CD8-positive, alpha-beta memory T cell (primary cell): Measurements from ENCODE around the gene STX10. TPM values are rescaled to one million over a fixed set of nuclear protein-coding genes. Genes with fewer than 3 reads are reported as not detected.
A peak's percentile ranks its signal among the peaks of the same experiment; 100 is the strongest.
"Not testable (repeated sequence)": the region's sequence is repeated elsewhere in the genome, so short reads cannot be mapped to it uniquely, and the experiment has no call there.

ENCODE experiments used
- CTCF ChIA-PET: fragments of 350-600 bp; sonication (Branson Sonifier 250); formaldehyde crosslinking; loops from one replicate; lab custom pipeline; 2021; ENCODE audit warnings: antibody characterized with exemption; lab: Charles Lee
- POLR2A ChIA-PET: fragments of 350-600 bp; sonication (Branson Sonifier 250); formaldehyde crosslinking; loops from one replicate; lab custom pipeline; 2021; ENCODE audit warnings: antibody characterized with exemption; lab: Charles Lee
- DNase-seq, 5 donors: peaks; one replicate each; pipeline versions ENCODE4 v3.0.0 to v3.0.0-alpha.2; 2020 to 2022; ENCODE audit warnings: mixed read lengths in 1 of 5
- H3K27ac ChIP-seq: one replicate; pipeline ENCODE4 v1.7.0; 2013; ENCODE audit warnings: low read depth, mild to moderate bottlenecking, low read length, moderate library complexity
- H3K27me3 ChIP-seq: 2 replicates; pipeline ENCODE4 v1.7.0; 2013; ENCODE audit warnings: low read length, mild to moderate bottlenecking; ENCODE audit not compliant: insufficient read depth, poor library complexity, severe bottlenecking
- H3K36me3 ChIP-seq: 2 replicates; pipeline ENCODE4 v1.7.0; 2013; ENCODE audit warnings: mild to moderate bottlenecking, low read length, moderate library complexity; ENCODE audit not compliant: insufficient read depth
- H3K4me1 ChIP-seq: 2 replicates; pipeline ENCODE4 v1.7.0; 2013; ENCODE audit warnings: mild to moderate bottlenecking, low read length, moderate library complexity; ENCODE audit not compliant: insufficient read depth
- H3K4me3 ChIP-seq: 2 replicates; pipeline ENCODE4 v1.7.0; 2013; ENCODE audit warnings: mild to moderate bottlenecking, low read length
- H3K9me3 ChIP-seq: 2 replicates; pipeline ENCODE4 v1.7.0; 2013; ENCODE audit warnings: mild to moderate bottlenecking, low read length
- H3K27ac Mint-ChIP-seq, 8 donors: one replicate each; pipeline ENCODE4 v1.8.0; 2020 to 2021; ENCODE audit warnings: mixed read lengths in 8 of 8, mild to moderate bottlenecking in 6 of 8, inconsistent platforms in 3 of 8, moderate library complexity in 3 of 8
- H3K27me3 Mint-ChIP-seq, 2 donors: one replicate each; pipeline ENCODE4 v1.8.0; 2020 to 2021; ENCODE audit warnings: mixed read lengths in 2 of 2, mild to moderate bottlenecking in 1 of 2, moderate library complexity in 1 of 2
- H3K36me3 Mint-ChIP-seq, 3 donors: one replicate each; pipeline ENCODE4 v1.8.0; 2020 to 2021; ENCODE audit warnings: mixed read lengths in 3 of 3, inconsistent platforms in 1 of 3, mild to moderate bottlenecking in 1 of 3
- H3K4me1 Mint-ChIP-seq, 3 donors: one replicate each; pipeline ENCODE4 v1.8.0; 2020 to 2021; ENCODE audit warnings: mixed read lengths in 3 of 3, inconsistent platforms in 1 of 3, mild to moderate bottlenecking in 1 of 3
- H3K4me3 Mint-ChIP-seq, 7 donors: one replicate each; pipeline ENCODE4 v1.8.0; 2020 to 2021; ENCODE audit warnings: mixed read lengths in 7 of 7, mild to moderate bottlenecking in 6 of 7, moderate library complexity in 4 of 7, inconsistent platforms in 2 of 7
- H3K9me3 Mint-ChIP-seq, 5 donors: one replicate each; pipeline ENCODE4 v1.8.0; 2020 to 2022; ENCODE audit warnings: mixed read lengths in 5 of 5, mild to moderate bottlenecking in 3 of 5, moderate library complexity in 2 of 5, inconsistent platforms in 1 of 5
- polyA plus RNA-seq: library from polyadenylated mRNA; unstranded; fragments of 300-500 nt; fragmentation: Illumina TruSeq; gene quantifications from one replicate; pipeline ENCODE4 v1.2.3, GENCODE V29; 2021
- total RNA-seq, 2 experiments: library from RNA; stranded (reverse); gene quantifications; one replicate each; pipeline ENCODE4 v1.2.3, GENCODE V29; 2021

Gene STX10
- total and polyA plus RNA-seq, 3 experiments from 2014 or later: 58.7 to 63.7 (median 60.9) TPM

GRCh38 chr19:13172346-13173138 is 22.4 kb upstream of the STX10 start:
- peak; percentile 64 to 91 (median 68) for DNase-seq
- Mint-ChIP-seq H3K4me3 (peak overlapping the region; percentile 82 to 92 (median 87)), H3K36me3 (peaks cover 0 to 2% (median 0%) of the 10 kb centered on the region in 3 donors), H3K27ac (peak overlapping the region; percentile 95 to 98 (median 97)), H3K9me3 (no peaks in the 10 kb centered on the region), H3K27me3 (no peaks in the 10 kb centered on the region), H3K4me1 (peaks cover 49 to 67% (median 54%) of the 10 kb centered on the region in 3 donors)
- no peaks in the 10 kb centered on the region for H3K27me3 ChIP-seq
- peak overlapping the region; percentile 51 for H3K4me3 ChIP-seq
- peaks cover 63% of the 10 kb centered on the region for H3K4me1 ChIP-seq
- no peaks in the 10 kb centered on the region for H3K9me3 ChIP-seq
- CTCF ChIA-PET: interaction anchor here (0.9 to 1.2 kb wide), 3 partner anchors 10 to 23 kb away, joined by 3 to 5 read pairs (median 5); no protein-coding TSS in a partner anchor
- peak overlapping the region; percentile 39 for H3K27ac ChIP-seq
- no peaks in the 10 kb centered on the region for H3K36me3 ChIP-seq
- POLR2A ChIA-PET: interaction anchor here (1.6 to 6.2 kb wide), 3 partner anchors 10 to 20 kb away, joined by 4 to 27 read pairs (median 16); no protein-coding TSS in a partner anchor

- Mint-ChIP-seq H3K9me3 (no peaks in the 10 kb centered on the region), H3K4me3 (peak overlapping the region in 6 of 7 donors; percentile 9 to 88 (median 64)), H3K27me3 (peaks cover 0 to 3% of the 10 kb centered on the region in 2 donors), H3K27ac (peak overlapping the region; percentile 67 to 98 (median 91)), H3K36me3 (peaks cover 0 to 2% (median 0%) of the 10 kb centered on the region in 3 donors), H3K4me1 (peaks cover 57 to 76% (median 68%) of the 10 kb centered on the region in 3 donors)
- ChIA-PET CTCF (interaction anchor here (1.1 to 5.8 kb wide), 5 partner anchors 10 to 24 kb away, joined by 3 to 44 read pairs (median 3); partner anchors contain the start of genes IER2 and STX10), POLR2A (interaction anchor here (2.4 to 9.0 kb wide), 3 partner anchors 11 to 19 kb away, joined by 10 to 129 read pairs (median 27); no protein-coding TSS in a partner anchor)
- H3K27ac ChIP-seq: no peak overlapping the region
- peaks cover 77% of the 10 kb centered on the region for H3K4me1 ChIP-seq
- H3K36me3 ChIP-seq: no peaks in the 10 kb centered on the region
- H3K4me3 ChIP-seq: no peak overlapping the region
- H3K9me3 ChIP-seq: no peaks in the 10 kb centered on the region
- DNase-seq: no peak
- H3K27me3 ChIP-seq: no peaks in the 10 kb centered on the region
These were observed 21.0 kb upstream of the STX10 start for GRCh38 chr19:13171146-13171545.

- ChIA-PET POLR2A (interaction anchor here (2.4 to 9.0 kb wide), 3 partner anchors 12 to 17 kb away, joined by 10 to 129 read pairs (median 27); no protein-coding TSS in a partner anchor), CTCF (interaction anchor here (0.8 to 8.4 kb wide), 8 partner anchors 12 to 204 kb away, joined by 3 to 73 read pairs (median 4); partner anchors contain the start of genes IER2 and STX10)
- Histone ChIP-seq H3K9me3 (no peaks in the 10 kb centered on the region), H3K27ac (no peak overlapping the region), H3K27me3 (no peaks in the 10 kb centered on the region), H3K4me1 (peaks cover 91% of the 10 kb centered on the region), H3K36me3 (no peaks in the 10 kb centered on the region), H3K4me3 (no peak overlapping the region)
- peak overlapping the region; percentile 77 to 99 (median 98) for H3K27ac Mint-ChIP-seq
- peaks cover 0 to 2% (median 0%) of the 10 kb centered on the region in 3 donors for H3K36me3 Mint-ChIP-seq
- peaks cover 63 to 87% (median 82%) of the 10 kb centered on the region in 3 donors for H3K4me1 Mint-ChIP-seq
- peaks cover 0 to 3% of the 10 kb centered on the region in 2 donors for H3K27me3 Mint-ChIP-seq
- no peak for DNase-seq
- peak overlapping the region in 6 of 7 donors; percentile 47 to 95 (median 65) for H3K4me3 Mint-ChIP-seq
- H3K9me3 Mint-ChIP-seq: no peaks in the 10 kb centered on the region
These were observed 19.6 kb upstream of the STX10 start for GRCh38 chr19:13169769-13170168.

GRCh38 chr19:13166151-13166550 is 16.0 kb upstream of the STX10 start:
- not testable (repeated sequence) for H3K27me3 ChIP-seq, H3K36me3 Mint-ChIP-seq, H3K9me3 Mint-ChIP-seq, H3K9me3 ChIP-seq, H3K27ac ChIP-seq, H3K27me3 Mint-ChIP-seq, H3K4me3 ChIP-seq, DNase-seq, H3K36me3 ChIP-seq
- CTCF ChIA-PET: interaction anchor here (2.3 to 8.4 kb wide), 3 partner anchors 10 to 29 kb away, joined by 9 to 73 read pairs (median 44); no protein-coding TSS in a partner anchor
- Mint-ChIP-seq H3K4me1 (peaks cover 63 to 92% (median 88%) of the 10 kb centered on the region in 3 donors), H3K27ac (peak overlapping the region; percentile 10 to 99 (median 98)), H3K4me3 (peak overlapping the region in 2 of 7 donors; percentile 13 to 24)
- peaks cover 95% of the 10 kb centered on the region for H3K4me1 ChIP-seq
- POLR2A ChIA-PET: interaction anchor here (0.7 to 9.0 kb wide), 4 partner anchors 10 to 80 kb away, joined by 3 to 129 read pairs (median 26); partner anchors contain the start of genes IER2 and STX10

GRCh38 chr19:13165162-13165997 is 15.2 kb upstream of the STX10 start:
- DNase-seq: no peak
- peak overlapping the region; percentile 92 for H3K27ac ChIP-seq
- H3K9me3 ChIP-seq: no peaks in the 10 kb centered on the region
- ChIA-PET CTCF (interaction anchor here (0.9 to 8.4 kb wide), 4 partner anchors 9 to 29 kb away, joined by 3 to 73 read pairs (median 12); no protein-coding TSS in a partner anchor), POLR2A (interaction anchor here (0.6 to 9.0 kb wide), 3 partner anchors 9 to 48 kb away, joined by 5 to 129 read pairs (median 39); no protein-coding TSS in a partner anchor)
- peak overlapping the region; percentile 42 for H3K4me3 ChIP-seq
- H3K36me3 ChIP-seq: no peaks in the 10 kb centered on the region
- peaks cover 0 to 2% (median 0%) of the 10 kb centered on the region in 3 donors for H3K36me3 Mint-ChIP-seq
- H3K9me3 Mint-ChIP-seq: no peaks in the 10 kb centered on the region
- no peaks in the 10 kb centered on the region for H3K27me3 ChIP-seq
- peaks cover 0 to 3% of the 10 kb centered on the region in 2 donors for H3K27me3 Mint-ChIP-seq
- H3K4me1 ChIP-seq: peaks cover 95% of the 10 kb centered on the region
- H3K4me1 Mint-ChIP-seq: peaks cover 63 to 92% (median 88%) of the 10 kb centered on the region in 3 donors
- peak overlapping the region in 4 of 7 donors; percentile 24 to 90 (median 70) for H3K4me3 Mint-ChIP-seq
- H3K27ac Mint-ChIP-seq: peak overlapping the region; percentile 86 to 99 (median 98)

- POLR2A ChIA-PET: interaction anchor here (0.6 to 9.0 kb wide), 7 partner anchors 8 to 47 kb away, joined by 3 to 129 read pairs (median 5); partner anchors contain the start of genes IER2 and STX10
- H3K27me3 ChIP-seq: no peaks in the 10 kb centered on the region
- peaks cover 0 to 3% of the 10 kb centered on the region in 2 donors for H3K27me3 Mint-ChIP-seq
- peak in 4 of 5 donors; percentile 26 to 64 (median 50) for DNase-seq
- CTCF ChIA-PET: interaction anchor here (0.8 to 8.4 kb wide), 8 partner anchors 9 to 98 kb away, joined by 3 to 73 read pairs (median 6); partner anchors contain the start of genes IER2 and STX10
- H3K27ac Mint-ChIP-seq: peak overlapping the region; percentile 86 to 99 (median 97)
- H3K9me3 Mint-ChIP-seq: no peaks in the 10 kb centered on the region
- H3K4me1 Mint-ChIP-seq: peaks cover 58 to 90% (median 86%) of the 10 kb centered on the region in 3 donors
- peak overlapping the region; percentile 52 to 91 (median 87) for H3K4me3 Mint-ChIP-seq
- H3K9me3 ChIP-seq: no peaks in the 10 kb centered on the region
- H3K4me3 ChIP-seq: peak overlapping the region; percentile 42
- H3K36me3 Mint-ChIP-seq: peaks cover 0 to 2% (median 2%) of the 10 kb centered on the region in 3 donors
- H3K36me3 ChIP-seq: no peaks in the 10 kb centered on the region
- H3K27ac ChIP-seq: peak overlapping the region; percentile 92
- H3K4me1 ChIP-seq: peaks cover 94% of the 10 kb centered on the region
These were observed 14.4 kb upstream of the STX10 start for GRCh38 chr19:13164343-13165161.
